GM19468 (cell line): ENCODE measurements around the gene FRS2.
A peak's percentile ranks its signal among the peaks of the same experiment; 100 is the strongest.
"Not testable (repeated sequence)": the region's sequence is repeated elsewhere in the genome, so short reads cannot be mapped to it uniquely, and the experiment has no call there.

Source experiments
- ATAC-seq: cut with Tn5 transposase; IDR thresholded peaks from one replicate; pipeline ENCODE4 v1.9.1; 2021; ENCODE audit warnings: mild to moderate bottlenecking, moderate library complexity, moderate number of reproducible peaks; ENCODE audit not compliant: unreplicated experiment; ENCODE audit errors: extremely low read depth

FRS2 gene

GRCh38 chr12:69470189-69471075 lies at the start of gene FRS2:
Gene FRS2 (plus strand): TSS chr12:69470388. CDS start chr12:69569031, 98,643 bp downstream.
- ATAC-seq: peak; percentile 76

- ATAC-seq: no peak
Measured at GRCh38 chr12:69421548-69421947, 48.6 kb upstream of the FRS2 start.

GRCh38 chr12:69423037-69423905 lies 46.9 kb upstream of the FRS2 start:
- ATAC-seq: no peak

- ATAC-seq: no peak
Measured at GRCh38 chr12:69425417-69425816, 44.8 kb upstream of the FRS2 start.

GRCh38 chr12:69428351-69429073 lies 41.7 kb upstream of the FRS2 start:
- ATAC-seq: no peak

- no peak for ATAC-seq
Measured at GRCh38 chr12:69430942-69431590, 39.1 kb upstream of the FRS2 start.

GRCh38 chr12:69431591-69432222 lies 38.5 kb upstream of the FRS2 start:
- ATAC-seq: no peak

- no peak for ATAC-seq
Measured at GRCh38 chr12:69433653-69434052, 36.5 kb upstream of the FRS2 start.

GRCh38 chr12:69435644-69436043 lies 34.5 kb upstream of the FRS2 start:
- ATAC-seq: no peak

GRCh38 chr12:69437073-69437472 lies 33.1 kb upstream of the FRS2 start:
- no peak for ATAC-seq

GRCh38 chr12:69438539-69438938 lies 31.6 kb upstream of the FRS2 start:
- ATAC-seq: no peak

GRCh38 chr12:69440016-69440415 lies 30.2 kb upstream of the FRS2 start:
- no peak for ATAC-seq

GRCh38 chr12:69440886-69441285 lies 29.3 kb upstream of the FRS2 start:
- no peak for ATAC-seq

GRCh38 chr12:69442894-69443293 lies 27.3 kb upstream of the FRS2 start:
- no peak for ATAC-seq

- no peak for ATAC-seq
Measured at GRCh38 chr12:69443916-69444315, 26.3 kb upstream of the FRS2 start.

GRCh38 chr12:69447892-69448291 lies 22.3 kb upstream of the FRS2 start:
- ATAC-seq: no peak

- not testable (repeated sequence) for ATAC-seq
Measured at GRCh38 chr12:69452598-69453132, 17.5 kb upstream of the FRS2 start.

- no peak for ATAC-seq
Measured at GRCh38 chr12:69456239-69456638, 13.9 kb upstream of the FRS2 start.

- no peak for ATAC-seq
Measured at GRCh38 chr12:69457433-69457832, 12.8 kb upstream of the FRS2 start.
